Pons (tissue), 1 donor: ENCODE data around the gene MACROD1.
A peak's percentile ranks its signal among the peaks of the same experiment; 100 is the strongest.

ENCODE experiments used
- DNase-seq: peaks from one replicate; pipeline ENCODE4 v3.0.0-alpha.2; 2016; ENCODE audit warnings: low spot score

The MACROD1 gene

DNA sequence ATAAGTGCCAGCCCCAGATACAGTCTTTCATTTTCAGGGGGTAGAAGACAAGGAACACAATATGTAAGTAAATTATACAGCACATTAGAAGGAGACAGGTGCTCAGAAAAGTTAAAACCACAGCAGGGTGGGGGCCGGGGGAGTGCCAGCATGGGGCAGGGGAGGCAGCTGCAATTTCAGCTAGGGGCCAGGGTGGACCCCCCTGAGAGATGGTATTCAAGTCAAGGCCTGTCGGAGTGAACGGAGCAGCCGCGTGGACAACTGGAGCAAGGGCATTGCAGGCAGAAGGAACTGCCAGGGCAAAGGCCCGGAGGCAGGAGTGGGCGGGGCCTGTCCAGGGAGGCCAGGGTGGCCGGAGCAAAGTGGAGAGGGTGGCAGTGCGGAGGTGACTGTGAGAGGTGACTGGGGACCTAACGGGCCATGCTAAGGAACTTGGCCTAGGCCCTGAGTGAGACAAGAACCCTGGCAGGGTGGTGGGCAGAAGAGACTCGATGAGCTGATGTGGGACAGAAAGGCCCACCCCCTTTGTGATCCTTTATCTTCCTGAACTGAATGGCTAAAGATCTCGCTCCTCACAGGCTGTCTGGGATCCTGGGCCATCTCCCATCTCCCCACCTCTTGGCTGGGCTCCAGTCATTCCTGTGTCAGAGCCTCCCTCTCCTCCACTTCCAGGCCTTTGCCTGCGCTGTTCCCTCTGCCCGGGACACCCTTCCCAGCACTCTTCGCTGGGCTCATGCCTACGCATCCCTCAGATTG lies 152.6 kb downstream of the MACROD1 start:
- DNase-seq, result no peak

DNA sequence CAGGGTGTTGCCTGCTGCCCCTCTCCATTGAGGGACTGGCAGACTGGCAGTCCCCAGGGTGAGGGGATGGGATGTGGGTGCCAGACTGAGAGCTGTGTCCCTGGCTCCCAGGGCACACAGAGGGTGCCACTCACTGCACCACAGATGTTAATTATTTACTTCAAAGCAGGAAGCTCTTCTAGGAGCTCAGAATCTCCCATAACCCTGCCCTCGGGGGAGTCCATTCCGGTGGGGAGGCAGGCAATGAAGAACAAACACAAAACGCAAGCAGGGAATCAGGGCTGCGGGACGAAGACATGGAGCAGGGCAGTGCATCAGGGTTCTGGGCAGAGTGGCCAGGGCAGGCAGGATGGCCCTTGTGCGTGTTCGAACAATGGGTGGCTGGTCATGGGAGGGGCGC lies 154.5 kb downstream of the MACROD1 start:
- DNase-seq, result no peak

DNA sequence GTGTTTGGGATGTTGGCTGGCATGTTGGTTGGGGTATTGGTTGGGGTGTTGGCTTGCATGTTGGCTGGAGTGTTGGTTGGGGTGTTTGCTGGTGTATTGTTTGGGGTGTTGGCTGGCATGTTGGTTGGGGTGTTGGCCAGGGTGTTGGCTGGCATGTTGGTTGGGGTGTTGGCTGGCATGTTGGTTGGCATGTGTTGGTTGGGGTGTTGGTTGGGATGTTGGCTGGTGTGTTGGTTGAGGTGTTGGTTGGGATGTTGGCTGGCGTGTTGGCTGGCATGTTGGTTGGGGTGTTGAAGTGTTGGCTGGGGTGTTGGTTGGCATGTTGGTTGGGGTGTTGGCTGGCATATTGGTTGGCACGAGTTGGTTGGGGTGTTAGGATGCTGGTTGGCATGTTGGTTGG lies 155.1 kb downstream of the MACROD1 start:
- DNase-seq, result no peak

DNA sequence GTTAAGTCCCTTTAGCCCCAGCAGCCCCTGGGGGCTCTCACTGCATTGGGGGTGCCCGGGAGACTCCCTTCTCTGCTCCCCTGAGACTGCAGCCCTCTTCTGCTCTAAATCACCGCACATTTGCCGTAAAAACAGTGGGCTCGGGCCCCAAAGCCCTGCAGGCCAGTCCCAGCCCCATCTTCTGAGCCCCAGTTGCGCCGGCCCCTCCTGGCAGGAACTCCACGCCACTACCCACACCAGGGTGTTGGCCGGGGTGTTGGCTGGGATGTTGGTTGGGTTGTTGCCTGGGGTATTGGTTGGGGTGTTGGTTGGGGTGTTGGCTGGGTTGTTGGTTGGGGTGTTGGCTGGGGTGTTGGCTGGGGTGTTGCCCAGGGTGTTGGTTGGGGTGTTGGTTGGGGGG lies 156.2 kb downstream of the MACROD1 start:
- no peak for DNase-seq

DNA sequence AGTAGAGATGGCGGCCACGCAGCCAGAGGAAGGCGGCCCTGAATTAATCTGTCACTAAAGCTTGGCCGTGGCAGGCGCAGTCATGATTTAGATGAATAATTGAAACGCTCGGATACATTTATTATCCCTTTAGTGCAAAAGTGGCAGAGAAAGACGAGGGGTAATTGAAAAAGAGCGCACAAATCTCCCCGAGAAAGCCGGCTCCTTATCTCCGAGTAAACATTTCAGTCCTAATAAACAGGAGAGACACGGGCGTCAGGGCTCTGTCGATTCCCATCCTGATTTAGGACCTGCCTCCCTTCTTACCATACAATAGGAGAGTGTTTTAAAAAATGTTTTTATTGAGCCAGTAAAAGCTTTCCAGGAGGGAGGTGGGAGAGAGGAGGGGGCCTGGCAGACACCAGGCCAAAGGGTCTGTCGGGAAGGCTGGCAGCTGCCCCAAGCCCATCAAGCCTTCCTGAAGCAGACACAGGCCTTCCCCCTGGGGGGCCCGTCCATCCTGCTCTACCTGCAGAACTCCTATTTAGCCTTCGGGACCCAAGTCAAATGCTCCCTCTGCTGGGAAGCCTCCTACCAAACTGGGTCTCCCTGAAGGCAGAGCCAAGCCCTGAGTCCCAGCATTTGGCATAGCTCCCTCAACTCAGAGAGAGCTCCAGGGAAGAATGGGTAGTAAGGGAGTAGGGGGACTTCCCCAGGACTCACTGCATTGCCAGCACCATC lies 156.8 kb downstream of the MACROD1 start:
- no peak for DNase-seq

DNA sequence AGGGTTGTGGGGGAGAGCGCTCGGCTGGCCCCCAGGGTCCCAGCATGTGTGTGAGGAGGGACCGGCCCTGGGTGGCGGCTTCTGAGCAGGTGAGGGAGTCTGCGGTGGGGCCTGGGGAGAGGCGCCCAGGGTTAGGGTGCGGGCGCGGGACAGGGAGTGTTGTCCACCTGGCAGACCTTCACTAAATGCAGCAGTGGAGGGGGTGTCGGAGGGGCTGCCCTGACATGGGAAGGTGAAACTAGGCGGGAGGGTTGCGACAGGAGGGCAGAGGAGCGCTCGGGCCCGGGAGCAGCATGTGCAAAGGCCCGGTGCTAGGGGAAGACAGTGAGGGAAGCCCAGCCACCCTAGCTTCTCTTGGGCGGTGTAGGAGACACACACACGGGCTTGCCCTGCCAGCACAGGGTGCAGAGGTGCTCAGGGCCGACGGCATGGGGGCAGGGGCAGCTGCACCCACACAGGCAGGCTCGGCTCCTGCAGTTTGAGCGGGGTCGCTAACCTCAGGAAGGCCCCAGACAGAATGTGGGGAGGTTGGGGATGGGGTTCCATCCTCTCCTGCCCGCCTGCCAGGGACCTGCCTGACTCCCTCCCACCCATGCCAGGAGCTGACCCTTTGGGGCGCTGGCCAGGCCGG lies 157.5 kb downstream of the MACROD1 start:
- no peak for DNase-seq

DNA sequence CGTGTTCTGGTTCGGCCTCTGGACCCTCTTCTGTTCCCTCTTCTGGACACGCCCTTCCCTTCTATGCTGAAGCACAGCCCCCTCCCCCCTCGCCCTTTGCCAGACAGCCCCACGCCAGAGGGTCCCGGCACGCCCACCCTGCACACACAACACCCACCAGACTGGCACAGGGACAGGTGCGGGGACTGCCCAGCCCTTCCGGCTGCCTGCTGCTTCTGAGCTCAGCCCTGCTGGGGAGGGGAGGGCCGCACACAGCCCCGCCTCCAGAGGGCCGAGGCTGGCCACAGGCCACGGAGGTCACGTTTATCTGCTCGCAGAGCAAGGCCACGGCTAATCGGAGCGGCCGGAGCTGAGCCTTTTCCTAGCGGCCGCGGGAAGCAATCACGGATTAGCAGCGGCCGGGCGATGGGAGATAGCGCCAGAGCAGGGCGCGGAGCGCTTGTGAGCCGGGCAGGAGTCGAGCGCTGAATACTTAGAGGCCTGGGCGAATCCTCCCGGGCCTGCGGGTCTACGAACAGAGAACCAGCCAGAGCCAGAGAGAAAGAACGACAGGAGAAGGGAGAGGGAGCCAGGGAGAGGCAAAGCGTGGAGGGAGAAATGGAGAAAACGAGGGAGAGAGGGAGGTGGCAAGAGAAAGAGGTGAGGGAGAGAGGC lies 158.2 kb downstream of the MACROD1 start:
- DNase-seq, result peak; percentile 37

GRCh38 chr11:64007160-64007628 lies 158.7 kb downstream of the MACROD1 start:
- no peak for DNase-seq

- no peak for DNase-seq
Measured at GRCh38 chr11:64006398-64006797, 159.5 kb downstream of the MACROD1 start.

DNA sequence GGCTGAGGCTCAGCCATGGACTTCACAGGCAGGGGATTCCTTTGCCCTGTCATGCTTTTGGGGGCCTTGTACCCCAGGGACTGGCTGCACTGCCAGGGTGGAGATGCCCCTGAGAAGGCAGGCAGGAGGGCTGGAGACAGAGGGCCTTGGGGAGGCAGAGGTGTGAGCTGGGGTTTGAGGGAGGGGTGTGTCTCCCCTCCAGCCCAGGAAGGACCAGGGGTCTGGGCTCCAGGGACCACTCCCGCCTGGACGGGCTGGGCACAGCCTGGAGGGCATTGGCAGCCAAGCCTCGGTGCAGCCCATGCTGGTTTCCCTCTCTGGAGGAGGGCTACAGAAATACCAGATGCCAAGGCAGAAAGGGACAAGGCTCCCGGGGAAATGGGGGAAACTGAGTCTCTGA lies 160.2 kb downstream of the MACROD1 start:
- DNase-seq, result no peak

DNA sequence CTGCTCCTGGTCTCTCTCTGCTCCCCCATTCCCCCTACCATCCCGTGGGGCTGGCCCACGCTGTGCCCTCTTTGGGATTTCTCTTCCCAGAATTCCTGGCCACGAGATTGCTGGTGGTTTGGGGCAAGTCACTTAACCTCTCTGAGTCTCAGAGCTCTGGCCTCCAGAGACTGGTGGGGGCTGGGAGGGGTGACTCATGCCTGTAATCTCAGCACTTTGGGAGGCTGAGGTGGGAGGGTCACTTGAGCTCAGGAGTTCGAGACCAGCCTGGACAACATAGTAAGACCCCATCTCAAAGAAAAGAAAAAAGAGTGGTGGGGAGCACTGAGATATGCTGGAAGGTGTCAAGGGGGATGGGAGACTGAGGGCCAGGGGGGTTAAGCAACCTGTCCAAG lies 161.3 kb downstream of the MACROD1 start:
- DNase-seq, result no peak

- DNase-seq, result no peak
Measured at GRCh38 chr11:64003807-64004589, 161.9 kb downstream of the MACROD1 start.

DNA sequence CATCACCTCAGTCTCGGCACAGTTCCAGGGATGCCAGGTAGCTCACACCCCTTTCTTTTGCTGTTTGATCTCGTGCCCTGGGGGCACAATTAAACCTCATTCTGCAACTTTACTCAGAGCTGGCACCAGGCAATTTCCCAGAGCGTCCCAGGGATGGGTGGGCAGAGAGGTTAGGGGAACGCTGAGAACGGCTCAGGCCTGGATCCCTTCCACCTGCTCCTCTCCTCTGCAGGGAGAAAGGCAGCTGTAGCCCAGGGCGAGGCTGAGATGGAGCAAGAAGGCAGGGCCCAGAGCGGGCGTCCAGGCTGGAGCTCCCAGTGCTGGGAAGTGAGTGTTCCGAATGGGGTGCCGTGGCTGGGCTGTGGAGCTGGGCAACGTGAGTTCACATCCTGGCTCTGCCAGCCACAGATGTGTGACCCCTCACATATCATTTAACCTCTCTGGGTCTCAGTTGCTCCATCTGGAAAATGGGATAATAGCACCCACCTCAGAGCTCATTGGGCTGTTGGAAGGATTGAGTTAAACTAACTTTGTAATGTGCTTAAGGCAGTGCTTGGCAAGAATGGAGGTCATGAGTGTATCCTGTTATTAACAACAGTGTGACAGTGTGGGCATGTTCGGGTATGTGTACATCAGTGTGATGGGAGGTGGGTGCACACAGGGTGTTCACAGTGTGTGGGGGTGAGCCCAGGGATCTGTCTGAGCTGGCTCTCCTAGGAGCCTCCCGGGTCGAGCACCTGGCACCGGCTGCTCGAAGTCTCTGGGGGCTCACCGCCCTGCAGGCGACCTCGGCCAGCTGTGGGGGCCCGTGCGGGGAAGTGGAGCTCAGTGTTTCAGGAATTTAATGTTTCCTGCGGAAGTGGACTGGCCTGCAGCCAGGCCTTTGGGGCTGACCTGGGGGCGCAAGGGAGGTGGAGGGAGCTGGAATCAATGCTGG lies 164.2 kb downstream of the MACROD1 start:
- DNase-seq, result no peak

- no peak for DNase-seq
Measured at GRCh38 chr11:64000740-64001483, 165.0 kb downstream of the MACROD1 start.

DNA sequence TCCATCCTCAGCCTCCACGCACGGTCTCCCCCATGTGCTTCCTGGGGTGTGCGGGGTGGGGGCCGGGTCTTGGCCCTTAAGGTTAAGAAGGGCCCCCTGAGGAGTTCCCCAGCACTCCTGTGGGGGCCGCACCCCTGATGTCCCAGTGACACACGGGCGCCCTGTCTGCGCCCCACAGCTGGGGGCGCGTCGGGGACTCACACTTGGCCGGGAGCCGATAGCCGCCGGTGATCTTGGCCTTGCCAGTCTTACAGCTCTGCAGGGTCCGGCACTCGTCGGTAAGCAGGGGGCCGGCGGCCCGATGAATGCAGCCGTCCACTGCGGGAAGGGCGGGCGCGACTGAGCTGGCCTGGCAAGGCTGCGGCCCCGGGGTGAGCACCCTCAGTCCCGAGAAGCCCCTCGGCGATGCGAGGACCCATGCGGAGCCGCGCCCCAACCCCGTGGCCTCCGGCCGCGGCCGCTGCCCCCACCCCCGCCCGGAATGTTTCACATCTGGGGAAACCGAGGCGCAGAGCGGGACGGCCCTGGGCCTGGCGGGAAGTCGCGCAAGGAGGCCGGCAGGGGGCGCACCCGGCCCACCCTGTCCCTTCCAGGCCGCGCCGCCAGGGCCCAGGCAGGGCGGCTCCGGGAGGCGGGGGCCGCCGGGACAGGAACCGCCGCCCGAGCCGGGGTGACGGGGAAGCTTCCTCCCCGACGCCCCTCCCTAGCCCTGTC lies 165.7 kb downstream of the MACROD1 start:
- peak; percentile 60 for DNase-seq

GRCh38 chr11:63999349-64000025 lies 166.4 kb downstream of the MACROD1 start:
- no peak for DNase-seq

DNA sequence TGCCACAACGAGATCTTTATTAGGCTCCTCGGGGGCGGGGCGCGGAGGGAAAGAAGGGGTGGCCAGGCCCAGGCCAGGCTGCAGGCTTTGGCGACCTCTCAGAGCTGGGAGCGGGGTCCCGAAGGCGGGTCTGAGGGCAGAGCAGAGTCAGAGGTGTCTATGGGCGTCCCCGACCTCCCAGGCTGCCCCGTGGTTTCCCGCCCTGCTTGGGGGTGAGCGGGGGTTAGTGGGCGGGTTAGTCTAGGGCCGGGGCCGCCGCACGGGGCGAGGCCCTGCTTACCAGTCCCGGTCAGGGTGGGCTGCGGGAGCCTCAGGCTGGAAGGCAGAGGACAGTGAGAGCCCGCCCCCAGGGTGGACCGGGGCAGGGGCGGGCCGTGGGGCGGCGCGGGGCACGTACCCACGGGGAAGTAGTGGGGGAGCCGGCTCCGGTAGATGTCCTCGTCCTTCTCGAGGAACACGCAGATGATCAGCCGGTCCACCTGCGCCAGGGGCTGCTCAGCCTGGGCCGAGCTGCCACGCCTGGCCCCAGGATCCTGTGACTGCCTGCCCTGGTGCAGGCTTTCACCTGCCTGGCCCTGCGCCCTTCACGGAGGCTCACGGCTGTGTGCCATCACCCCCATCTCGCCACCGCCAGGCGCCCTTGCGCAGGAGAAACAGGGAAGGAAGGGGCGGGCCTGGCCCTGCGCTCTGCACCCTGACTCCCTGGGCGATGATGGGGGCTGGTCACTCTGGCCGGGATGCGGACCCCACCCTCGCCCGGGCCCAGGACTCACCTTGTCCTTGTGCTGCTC lies 167.2 kb downstream of the MACROD1 start:
- no peak for DNase-seq
